Measurements from ENCODE around the gene CHRM4.

Gene CHRM4

DNA sequence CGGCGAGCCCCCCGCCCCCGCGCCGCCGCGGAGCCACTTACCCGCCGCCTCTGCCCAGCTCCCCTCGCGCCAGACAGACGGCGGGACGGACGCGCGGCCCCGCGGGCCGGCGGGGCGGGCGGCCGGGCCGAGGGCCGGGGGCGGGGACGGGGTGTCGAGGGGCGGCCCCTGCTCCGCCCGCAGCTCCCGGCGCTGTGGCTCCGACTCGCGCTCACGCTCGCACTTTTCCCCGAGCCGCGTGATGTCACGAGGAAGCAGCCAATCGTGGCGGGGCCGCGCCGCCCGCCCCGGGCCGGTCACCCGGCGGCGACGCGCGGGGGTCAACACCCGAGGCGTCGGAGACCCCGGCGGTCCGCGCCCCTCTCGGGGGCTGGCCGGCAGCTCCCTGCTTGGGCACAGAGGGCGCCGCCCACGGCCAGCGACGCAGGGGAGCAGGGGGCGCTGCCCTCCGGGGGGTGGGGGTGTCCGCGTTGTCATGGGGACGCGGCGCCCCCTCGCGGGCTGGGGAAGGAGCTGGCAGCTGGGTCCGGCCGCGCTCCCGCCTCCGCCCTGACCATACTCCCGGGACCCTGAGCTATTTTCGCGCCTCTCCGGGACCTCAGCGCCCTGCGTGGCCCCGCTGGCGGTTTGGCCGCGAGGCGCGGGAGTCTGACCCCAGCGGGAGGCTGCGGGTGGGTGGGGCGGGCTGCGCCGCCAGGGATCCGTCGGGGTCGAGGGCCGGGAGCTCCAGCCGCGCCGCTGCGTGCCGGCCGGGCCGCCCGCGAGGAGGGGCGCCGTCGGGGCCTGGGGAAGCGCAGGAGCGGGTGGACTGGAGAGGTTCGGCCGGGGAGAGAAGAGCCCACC is at the start of gene CHRM4:
Gene CHRM4 (minus strand): TSS at position 199 of the 843 bp plus-strand sequence. CDS start 5,219 bp downstream, outside the sequence.
- no peak for DNase-seq

- DNase-seq: no peak
Observed at GRCh38 chr11:46438211-46438610, 46.6 kb upstream of the CHRM4 start.

DNA sequence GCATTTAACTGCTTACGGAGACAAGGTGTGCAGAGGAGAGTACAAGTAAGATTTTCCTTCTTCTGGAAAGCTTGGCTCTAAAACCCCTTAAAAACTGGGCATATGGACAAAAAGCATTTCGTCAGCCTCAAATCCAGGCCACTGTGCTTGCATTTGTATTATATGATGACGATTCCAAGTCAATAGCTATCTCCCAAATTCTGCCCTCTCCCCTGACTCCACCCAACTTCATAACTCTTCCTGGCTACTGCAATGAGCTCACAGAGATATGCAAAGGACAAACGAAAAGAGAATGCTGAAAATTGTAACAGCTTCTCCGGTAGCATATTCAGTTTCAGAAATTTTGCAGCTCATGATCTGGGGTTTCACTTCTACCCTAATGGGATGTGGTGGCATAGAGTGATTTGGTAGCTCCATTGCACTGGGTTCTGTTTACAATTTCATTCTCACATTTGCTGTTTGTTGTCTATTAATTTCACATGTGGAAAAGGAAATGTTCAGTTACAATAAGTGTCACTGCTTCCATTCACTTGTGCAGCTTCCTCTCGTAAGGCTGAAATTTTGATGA is 45.6 kb upstream of the CHRM4 start:
- DNase-seq: no peak

- no peak for DNase-seq
Observed at GRCh38 chr11:46436113-46436512, 44.5 kb upstream of the CHRM4 start.

- DNase-seq: no peak
Observed at GRCh38 chr11:46435679-46436078, 44.1 kb upstream of the CHRM4 start.

DNA sequence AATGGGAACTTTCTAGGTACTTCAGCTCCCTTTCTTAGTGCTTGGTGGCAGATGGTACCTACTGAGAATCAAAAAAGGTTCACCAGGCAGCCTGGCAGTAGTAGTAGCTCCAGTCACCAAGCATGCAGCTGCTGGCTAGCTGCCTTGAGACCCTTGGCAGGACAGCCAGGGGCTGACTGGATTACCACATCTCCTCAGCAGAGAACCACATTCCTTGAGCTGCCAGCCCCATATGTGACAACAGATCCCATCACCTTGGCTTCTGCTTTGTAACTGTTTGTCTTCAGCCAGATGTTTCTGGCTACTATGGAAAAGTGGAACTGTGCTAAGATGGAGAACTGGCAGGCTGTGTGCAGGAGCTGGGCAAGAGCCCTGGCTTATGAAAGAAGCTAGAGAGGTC is 39.6 kb upstream of the CHRM4 start:
- no peak for DNase-seq

- DNase-seq: no peak
Observed at GRCh38 chr11:46429717-46430116, 38.1 kb upstream of the CHRM4 start.

GRCh38 chr11:46427364-46427763 is 35.8 kb upstream of the CHRM4 start:
- DNase-seq: no peak

DNA sequence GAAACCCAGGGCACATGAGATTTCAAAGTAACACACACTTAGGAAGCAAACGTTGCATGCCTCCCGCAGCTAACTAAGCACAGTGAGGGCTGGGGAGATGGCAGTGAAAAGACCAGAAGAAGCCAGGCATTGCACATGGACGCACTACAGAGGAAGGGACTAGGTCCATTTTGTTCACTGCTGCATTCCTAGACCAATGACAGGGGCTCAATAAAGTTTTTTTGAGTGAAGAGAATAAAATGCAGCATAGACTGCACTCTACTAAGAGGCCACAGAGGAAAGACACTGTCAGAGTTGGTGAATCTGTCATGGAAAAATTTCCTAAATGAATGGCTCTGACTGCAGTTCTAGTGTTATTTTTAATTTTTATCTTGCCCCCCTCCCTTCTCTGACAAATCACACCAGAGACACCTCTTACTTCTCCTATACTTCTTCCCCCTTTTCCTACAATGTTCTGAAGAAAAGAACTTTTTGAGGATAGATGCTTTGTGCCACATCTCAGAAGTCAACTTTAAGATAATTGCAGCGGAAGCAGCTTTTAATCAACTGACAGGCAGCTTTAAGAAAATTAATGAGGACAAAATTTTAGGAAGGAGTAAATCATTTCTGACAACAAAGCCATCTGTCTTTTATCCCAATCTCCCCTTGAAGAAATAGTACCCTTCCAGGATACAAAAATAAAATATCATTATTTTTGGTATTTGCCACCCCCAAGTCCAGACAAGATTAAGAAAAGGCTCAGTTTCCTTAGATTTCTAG is 34.8 kb upstream of the CHRM4 start:
- DNase-seq: no peak

GRCh38 chr11:46422588-46422987 is 31.0 kb upstream of the CHRM4 start:
- no peak for DNase-seq

GRCh38 chr11:46421257-46421880 is 29.8 kb upstream of the CHRM4 start:
- no peak for DNase-seq

DNA sequence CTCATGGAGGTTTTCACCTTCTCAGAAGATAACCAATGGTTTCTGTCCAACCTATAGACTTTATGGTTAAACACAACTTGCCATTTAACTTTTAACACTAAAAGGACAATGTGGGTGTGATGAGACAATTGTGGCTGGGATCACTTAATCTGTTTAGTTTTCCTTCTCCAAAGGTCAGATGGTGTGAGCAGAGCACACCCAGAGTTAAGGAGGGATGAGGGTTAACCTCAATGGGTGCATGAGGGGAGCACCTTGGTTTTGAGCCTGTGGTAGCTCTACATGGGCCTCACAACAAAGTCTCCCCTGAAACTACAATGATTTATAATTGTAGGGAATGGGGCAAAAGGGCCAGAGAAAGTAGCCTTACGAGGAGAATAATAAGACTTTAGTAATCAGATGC is 28.9 kb upstream of the CHRM4 start:
- DNase-seq: no peak

DNA sequence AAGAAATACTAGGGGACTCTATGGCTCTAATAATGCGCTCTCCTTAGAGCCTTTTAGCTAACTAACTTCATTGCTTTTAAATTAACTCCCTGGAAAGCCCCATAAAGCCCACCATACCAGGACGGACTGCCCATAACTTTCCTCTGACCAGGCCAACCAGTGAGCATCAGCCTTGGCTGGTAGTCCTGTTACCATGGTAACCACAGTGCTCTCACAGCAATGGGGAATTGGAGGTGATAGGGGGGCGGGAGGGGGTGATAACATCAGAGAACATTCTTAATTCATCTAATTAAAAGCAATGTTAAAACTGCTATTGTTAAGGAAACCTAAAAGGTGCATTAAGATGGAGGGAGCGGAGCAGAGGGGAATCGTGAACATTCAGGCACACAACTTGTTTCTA is 27.2 kb upstream of the CHRM4 start:
- no peak for DNase-seq

- DNase-seq: no peak
Observed at GRCh38 chr11:46417711-46418110, 26.1 kb upstream of the CHRM4 start.

DNA sequence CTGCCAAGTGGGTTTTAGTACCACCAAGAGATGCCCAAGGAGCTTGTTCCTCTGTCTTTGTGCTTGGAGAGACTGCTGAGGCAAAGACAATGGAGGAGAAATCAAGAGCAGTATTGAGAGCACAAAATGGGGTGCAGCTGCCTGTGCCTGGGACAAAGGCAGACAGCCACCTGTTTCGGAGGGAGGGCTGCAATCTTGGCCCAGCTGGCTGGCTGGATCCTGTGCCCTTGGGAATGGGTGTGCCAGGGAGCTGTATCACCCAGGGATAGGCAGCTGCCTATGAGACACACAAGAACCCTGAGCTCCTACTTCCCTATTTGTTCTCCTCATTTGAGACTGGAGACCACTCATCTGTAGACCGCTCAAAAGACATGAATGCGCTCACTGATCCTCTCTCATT is 23.3 kb upstream of the CHRM4 start:
- no peak for DNase-seq

DNA sequence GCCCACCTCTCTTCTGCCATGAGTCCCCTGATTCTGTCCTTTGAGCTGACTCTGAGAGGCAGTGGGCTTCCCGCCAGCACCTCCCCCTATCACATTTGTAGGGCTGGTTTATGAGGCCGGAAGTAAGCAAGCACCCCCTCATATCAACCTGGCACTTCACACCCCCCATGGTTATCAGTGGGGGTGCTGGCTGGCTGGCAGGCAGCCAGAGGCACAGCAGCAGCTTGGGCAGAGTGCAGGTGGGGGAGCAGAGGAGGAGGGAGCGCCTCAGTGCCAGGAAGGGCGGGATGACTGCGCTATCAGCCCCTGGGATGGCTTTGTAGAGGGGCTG is 22.9 kb upstream of the CHRM4 start:
- DNase-seq: no peak

GRCh38 chr11:46413760-46414465 is 22.3 kb upstream of the CHRM4 start:
- no peak for DNase-seq

- no peak for DNase-seq
Observed at GRCh38 chr11:46410021-46410420, 18.4 kb upstream of the CHRM4 start.

GRCh38 chr11:46408407-46408986 is 16.9 kb upstream of the CHRM4 start:
- DNase-seq: no peak

GRCh38 chr11:46407635-46408034 is 16.1 kb upstream of the CHRM4 start:
- DNase-seq: no peak

- DNase-seq: no peak
Observed at GRCh38 chr11:46404476-46405017, 13.0 kb upstream of the CHRM4 start.
